ENCODE measurements around the gene APOB.

GRCh38 chr2:21054011-21054410 is 10.1 kb upstream of the APOB start:
- TF ChIP-seq POLR2A (IDR thresholded peaks at IDR 0.05; ENCODE audit: low read length), result no peak
- TF ChIP-seq GATA1 (IDR thresholded peaks at IDR 0.05; ENCODE audit: low read depth, low read length), result no peak
